KG1 (cell line): ENCODE measurements around the gene MSI2.

Experiments used
- DNase-seq: peaks from one replicate; lab custom pipeline; 2025; lab: John Stamatoyannopoulos, UW

Gene MSI2

DNA sequence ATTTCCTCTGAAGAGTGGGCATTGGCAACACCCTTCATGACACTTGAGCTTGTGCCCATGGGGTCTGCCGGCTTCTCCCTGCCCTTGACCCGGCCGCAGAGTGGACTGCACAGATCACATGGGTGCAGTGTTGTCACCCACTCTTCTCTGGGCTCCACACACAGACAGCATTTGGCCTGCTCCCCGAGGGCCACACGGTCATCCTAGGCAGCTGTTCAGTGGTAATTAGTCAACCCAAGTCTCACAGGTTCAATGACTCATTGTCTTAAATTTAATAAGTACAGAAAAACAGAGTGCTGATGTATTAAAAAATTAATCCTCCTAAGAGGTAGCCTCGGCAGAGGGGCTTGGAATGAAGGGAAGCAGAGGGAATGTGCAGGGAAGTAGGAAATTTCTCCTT, 204.8 kb downstream of the MSI2 start:
- no peak for DNase-seq

DNA sequence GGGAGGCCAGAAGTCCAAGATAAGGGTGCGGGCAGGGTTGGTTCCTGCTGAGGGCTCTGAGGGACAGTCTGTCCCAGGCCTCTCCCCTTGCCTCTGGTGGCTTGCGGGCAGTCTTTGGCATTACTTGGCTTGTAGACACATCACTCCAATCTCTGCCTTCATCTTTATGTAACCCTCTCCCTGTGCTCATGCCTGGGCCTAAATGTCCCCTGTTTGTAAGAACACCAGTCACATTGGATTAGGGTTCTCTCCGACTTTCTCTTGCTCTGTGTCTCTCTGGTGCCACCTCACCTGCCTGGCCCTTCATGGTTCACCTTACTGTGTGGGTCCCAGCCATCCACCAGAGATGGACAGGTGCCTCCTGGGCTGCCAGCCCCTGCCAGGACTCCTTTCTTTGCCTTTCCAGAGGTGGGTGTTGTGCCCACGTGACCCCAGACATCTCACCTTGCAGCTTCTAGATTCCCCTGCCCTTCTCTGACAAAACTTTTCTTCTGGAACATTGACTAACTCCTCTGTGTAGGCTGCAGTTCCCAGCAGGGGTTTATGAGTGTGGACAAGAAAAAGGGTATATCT, 205.8 kb downstream of the MSI2 start:
- DNase-seq = no peak

DNA sequence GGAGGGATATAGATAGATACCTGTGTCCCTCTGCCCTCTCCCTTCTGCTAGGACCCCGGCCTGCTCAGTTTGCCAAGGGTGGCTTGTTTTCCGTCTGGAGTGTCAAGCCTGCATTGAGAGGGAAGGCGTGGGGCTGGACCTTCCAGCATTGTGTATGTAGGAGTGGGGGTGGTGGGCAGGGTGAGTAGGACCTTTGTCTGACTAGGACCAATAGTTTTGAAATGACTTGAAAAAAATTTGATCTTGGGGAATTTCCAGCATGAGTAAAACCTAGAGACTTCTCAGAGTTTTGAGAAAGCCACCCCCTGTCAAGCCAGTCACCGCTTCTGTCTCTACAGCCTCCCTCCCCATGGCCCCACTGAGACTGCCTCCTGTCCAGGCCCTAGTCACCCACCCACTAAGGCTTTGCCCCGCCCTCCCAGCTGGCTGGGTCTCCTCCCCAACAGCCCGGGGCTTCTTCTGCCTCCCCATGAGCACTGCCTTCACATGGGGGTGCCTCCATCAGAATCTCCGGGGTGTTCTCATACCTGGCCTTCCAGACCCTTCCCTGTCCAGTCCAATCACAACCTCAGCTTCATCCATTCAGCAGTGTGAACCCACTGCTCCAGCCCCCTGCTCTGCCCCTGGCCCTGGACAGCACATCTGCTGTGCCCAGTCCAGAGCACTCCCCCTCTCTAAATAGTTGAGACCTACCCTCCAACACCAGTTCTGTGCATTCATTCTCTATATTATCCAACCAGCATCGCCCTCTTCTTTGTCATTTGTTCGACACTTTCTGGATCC, 207.0 kb downstream of the MSI2 start:
- no peak for DNase-seq

DNA sequence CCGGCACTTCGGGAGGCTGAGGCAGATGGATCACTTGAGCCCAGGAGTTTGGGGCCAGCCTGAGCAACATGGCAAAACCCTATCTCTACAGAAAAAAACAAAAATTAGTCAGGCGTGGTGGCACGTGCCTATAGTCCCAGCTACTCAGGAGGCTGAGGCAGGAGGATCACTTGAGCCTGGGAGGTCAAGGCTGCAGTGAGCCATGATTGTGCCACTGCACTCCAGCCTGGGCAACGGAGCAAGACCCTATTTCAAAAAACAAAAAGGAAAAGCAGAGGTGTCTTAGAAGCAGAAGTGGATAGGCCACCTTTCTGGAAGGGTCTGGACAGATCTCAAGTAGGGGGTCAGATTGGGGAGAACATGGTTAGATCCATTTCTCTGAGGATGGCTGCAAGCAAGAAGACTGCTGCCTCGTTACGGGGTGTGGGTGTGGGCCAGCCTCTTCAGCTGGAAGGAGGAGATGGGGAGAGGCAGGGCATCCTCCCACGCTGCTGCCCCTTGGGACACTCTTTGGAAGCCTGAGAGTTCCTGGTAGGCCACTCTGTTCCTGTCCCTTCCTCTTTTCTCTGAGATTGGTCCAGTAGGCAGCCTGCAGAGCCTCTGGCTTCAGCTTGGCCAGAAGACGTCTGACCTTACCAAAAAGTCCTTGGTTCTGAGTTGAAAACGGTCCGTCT, 208.0 kb downstream of the MSI2 start:
- DNase-seq = no peak

GRCh38 chr17:57465610-57466009, 209.3 kb downstream of the MSI2 start:
- no peak for DNase-seq

DNA sequence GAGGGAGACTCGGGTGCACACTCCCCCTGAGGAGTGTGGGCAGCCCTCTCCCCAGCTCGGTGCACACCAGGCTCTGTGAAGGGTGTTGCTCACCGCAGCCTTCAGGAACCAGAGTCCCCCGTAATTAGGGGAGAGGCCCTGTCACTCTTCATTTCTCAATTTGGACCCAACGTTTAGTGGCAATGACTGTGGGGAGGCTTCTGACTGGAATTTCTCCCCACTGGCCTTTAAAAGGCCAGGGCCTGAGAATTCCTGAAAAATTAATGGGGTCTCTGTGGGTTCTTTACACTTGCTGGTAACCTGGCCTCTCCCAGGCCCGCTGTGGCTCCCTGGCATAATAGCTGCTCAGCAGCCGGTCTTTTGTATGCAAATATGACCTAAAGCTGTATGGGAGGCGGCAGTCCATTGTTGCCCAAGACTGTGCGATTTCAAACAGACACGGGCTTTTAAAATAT, 209.7 kb downstream of the MSI2 start:
- DNase-seq = no peak

- DNase-seq = no peak
Measured at GRCh38 chr17:57466521-57466920, 210.2 kb downstream of the MSI2 start.

- no peak for DNase-seq
Measured at GRCh38 chr17:57467226-57467625, 210.9 kb downstream of the MSI2 start.

- DNase-seq = no peak
Measured at GRCh38 chr17:57467801-57468200, 211.5 kb downstream of the MSI2 start.

GRCh38 chr17:57468932-57469775, 212.8 kb downstream of the MSI2 start:
- no peak for DNase-seq

- no peak for DNase-seq
Measured at GRCh38 chr17:57470906-57471305, 214.6 kb downstream of the MSI2 start.

DNA sequence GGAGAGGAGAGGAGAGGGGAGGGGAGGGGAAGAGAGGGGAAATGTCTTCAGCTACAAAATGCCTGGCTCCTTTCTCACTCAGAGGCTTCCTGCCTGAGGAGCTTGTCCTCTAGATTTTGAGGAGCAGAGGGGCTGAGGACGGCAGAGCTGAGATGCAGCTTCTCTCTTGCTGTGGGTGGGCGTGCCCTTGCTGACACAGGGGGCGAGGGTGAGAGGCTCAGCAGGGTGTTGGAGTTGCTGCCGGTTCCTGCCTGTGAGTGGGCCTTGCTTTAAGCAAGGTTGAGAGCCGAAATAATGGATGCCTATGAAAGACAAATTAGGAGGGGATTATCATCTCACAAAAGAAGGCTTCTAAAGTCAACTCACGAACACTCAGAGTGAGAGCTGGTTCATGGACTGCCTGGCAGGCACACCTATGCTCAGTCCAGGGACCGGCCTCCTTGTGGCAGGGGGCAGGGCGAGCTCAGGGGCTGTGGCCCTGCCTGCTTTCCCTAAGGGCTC, 215.6 kb downstream of the MSI2 start:
- no peak for DNase-seq

DNA sequence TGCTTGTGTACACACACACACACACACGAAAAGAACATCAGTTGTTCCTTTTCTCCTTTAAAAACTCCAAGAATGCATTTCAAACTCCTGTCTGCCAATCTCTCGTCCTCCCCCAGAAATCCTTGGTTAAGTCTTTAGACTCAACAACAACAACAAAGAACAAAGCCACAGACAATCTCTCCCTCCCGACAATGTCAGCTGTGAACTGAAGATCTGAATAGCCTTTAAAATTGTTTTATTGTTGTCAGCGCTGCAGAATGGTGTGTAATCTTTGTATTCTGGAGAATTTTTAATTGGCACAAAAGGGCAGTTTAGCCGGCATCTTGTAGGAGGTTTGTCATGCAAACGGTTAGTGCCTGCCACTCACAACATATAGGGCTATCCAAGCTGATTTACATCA, 219.5 kb downstream of the MSI2 start:
- no peak for DNase-seq

DNA sequence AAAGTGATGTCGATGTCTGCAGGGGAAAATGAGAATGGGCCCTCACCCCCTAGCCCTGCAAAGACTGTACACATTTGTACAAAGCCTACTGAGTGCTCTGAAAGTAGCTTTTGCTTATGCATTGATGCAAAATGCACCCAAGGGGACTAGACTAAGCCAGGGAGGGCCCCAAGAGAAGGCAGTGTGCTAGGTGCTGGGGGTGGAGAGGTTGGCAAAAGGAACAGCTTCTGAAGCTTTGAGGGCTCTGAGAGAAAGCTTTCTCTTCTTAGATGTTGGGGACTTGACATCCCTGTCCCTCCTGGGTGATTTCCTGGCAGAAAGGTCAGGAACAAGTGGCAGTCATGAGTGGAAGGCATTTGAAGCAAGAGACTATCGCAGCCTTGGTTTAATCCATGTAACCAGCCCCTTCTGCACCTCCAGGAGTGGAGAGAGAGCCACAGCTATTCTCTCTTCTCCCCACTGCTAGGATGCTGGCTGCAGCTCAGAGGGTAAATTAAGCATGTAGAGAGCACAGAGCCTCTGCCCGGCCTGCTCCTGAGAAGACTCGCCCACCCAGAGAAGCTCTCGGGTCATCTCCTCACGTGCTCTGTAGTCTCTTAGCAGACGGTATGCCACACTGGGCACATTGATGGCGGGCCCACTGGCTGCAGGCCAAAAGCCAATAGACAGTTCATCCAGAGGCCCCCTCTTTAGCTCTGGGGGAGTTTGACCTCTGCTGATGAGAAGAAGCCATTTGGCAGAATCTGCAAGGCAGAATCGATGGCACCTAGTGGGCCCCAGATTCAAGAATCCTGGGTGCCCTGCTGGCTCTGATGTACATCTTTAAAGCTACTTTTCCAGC, 221.4 kb downstream of the MSI2 start:
- DNase-seq = no peak

DNA sequence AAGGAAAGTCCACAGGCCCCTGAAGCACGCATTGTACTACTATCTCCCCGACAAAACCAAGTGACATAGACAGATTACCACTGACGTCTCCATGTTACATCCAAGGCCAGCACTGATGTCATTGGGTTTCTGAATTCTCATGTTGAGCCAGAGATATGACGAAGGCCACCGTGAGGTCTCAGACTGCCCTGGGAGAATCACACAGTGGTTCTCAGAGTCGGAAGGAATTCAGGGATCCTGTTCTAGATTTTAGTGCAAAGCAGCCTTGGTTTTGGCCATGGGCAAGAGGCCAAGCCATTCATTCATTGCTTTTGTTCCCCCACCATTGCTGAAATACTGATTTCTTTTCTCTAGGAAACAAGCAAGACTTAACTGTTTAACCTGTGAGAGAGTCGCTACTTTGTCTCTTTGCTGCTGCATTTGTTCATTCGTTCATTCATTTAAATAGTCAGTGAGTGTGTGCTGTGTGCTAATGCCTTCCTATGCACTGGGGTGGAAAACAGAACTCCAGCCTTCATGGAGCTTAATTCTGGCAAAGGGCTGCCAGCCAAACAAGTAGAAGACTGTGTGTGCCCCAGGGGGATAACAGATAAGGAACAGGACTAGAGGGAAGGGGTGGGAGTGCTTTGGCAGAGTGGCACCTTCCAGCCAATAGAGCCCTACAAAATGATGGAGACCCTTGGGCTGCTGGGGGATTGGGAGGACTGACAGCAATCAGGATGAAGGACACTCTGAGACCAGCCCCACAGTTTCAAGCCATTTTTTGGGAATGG, 222.3 kb downstream of the MSI2 start:
- no peak for DNase-seq

DNA sequence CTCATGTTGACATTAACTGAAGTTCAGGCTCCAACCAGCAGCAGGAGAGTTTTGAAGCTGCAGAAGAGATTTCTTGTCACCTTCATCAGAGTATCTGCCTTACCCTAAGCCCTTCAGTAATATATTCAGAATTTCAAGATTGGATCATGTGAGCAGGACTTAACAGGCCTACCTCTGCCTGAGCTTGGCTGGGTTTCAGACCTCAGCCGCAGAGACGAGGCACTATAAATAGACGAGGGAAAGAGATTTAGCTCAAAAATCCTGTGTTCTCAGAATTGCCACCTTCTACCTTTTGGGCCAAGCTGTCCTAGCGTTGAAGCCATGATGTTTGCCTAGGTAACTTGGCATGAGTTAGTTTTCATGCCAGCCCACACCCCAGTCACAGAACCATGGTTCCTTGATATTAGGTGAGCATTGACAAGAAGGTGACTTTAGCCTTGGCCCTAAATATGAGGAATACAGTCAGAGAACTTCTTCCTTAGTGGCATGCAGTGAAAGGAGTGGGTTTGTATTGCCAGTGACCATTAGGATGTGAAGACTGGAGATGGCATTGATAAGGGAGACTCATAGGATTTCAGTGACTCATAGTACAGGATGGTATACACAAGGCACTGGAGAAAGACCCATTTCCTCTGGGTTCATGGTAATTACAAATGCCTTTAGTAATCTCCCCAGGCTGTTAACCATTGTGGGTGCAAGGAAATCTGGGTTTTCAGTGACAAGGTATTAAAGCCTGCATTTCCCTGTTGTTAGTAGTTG, 224.3 kb downstream of the MSI2 start:
- DNase-seq = no peak

- no peak for DNase-seq
Measured at GRCh38 chr17:57481910-57482391, 225.6 kb downstream of the MSI2 start.

DNA sequence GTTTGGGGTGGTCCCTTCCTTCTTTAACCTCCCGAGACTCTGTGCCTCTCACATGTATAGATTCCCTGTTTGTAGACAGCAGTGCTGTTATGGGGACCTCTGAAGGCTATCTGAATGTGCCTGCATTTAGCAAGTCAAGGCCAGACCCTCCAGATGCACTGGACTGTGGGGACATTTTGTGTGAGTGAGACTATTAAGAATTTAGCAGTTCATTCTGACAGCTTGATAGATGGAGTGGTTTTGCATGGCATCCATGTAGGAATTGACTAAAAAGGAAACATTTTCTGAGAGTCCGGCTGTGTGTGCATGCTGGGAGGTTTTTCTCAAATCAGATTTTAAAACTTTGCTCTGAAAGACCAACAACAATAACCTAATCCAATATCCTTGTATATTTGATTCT, 226.3 kb downstream of the MSI2 start:
- no peak for DNase-seq

GRCh38 chr17:57484081-57484666, 227.9 kb downstream of the MSI2 start:
- no peak for DNase-seq
